PC-9 (cell line): ENCODE results near the gene PFDN4. TPM values are rescaled to one million over a fixed set of nuclear protein-coding genes. Genes with fewer than 3 reads are reported as not detected.

ENCODE experiments used
- BruUV-seq: library from RNA; stranded (reverse); fragments of 400-500 nt; replicated peaks from 2 replicates; lab custom pipeline; 2021; lab: Mats Ljungman, UMichigan
- CTCF ChIA-PET: fragments of 300-600 bp; sonication (Branson Sonifier 250); formaldehyde crosslinking; loops from one replicate; lab custom pipeline; 2022; ENCODE audit warnings: antibody characterized with exemption; lab: Charles Lee
- POLR2A ChIA-PET: fragments of 300-600 bp; sonication (Branson Sonifier 250); formaldehyde crosslinking; loops from one replicate; lab custom pipeline; 2022; ENCODE audit warnings: antibody characterized with exemption; ENCODE audit not compliant: unreplicated experiment; lab: Charles Lee
- DNase-seq, 2 experiments: peaks; one replicate each; pipeline versions ENCODE4 v3.0.0 to v3.0.0-alpha.2; 2015 to 2022; ENCODE audit warnings: mixed read lengths in 1 of 2
- H2AFZ ChIP-seq: fragments of 200-600 bp; sonication (generic); 2 replicates; pipeline ENCODE4 v1.8.1; 2017; ENCODE audit warnings: antibody characterized with exemption
- H3F3A ChIP-seq: fragments of 200-600 bp; sonication (generic); 2 replicates; pipeline ENCODE4 v1.8.1; 2017; ENCODE audit warnings: antibody characterized with exemption, mild to moderate bottlenecking, low read depth; ENCODE audit not compliant: insufficient read depth
- H3K27ac ChIP-seq: fragments of 200-600 bp; sonication (generic); 2 replicates; pipeline ENCODE4 v1.6.1; 2016; ENCODE audit warnings: mixed run types
- H3K27me3 ChIP-seq: fragments of 200-600 bp; sonication (generic); 2 replicates; pipeline ENCODE4 v1.6.1; 2016; ENCODE audit warnings: low read depth, mixed run types; ENCODE audit not compliant: insufficient read depth
- H3K36me3 ChIP-seq: fragments of 200-600 bp; sonication (generic); 2 replicates; pipeline ENCODE4 v1.6.1; 2016; ENCODE audit warnings: low read depth, mixed run types
- H3K4me1 ChIP-seq: fragments of 200-600 bp; sonication (generic); replicated peaks from 2 replicates; pipeline ENCODE4 v1.6.1; 2016; ENCODE audit warnings: mixed run types; ENCODE audit not compliant: insufficient read depth
- H3K4me2 ChIP-seq: fragments of 200-600 bp; sonication (generic); 2 replicates; pipeline ENCODE4 v1.6.1; 2017; ENCODE audit warnings: mixed run types
- H3K4me3 ChIP-seq: fragments of 200-600 bp; sonication (generic); 2 replicates; pipeline ENCODE4 v1.6.1; 2016; ENCODE audit warnings: mixed run types
- H3K79me2 ChIP-seq: fragments of 200-600 bp; sonication (generic); 2 replicates; pipeline ENCODE4 v1.6.1; 2017; ENCODE audit warnings: low read depth, mixed run types
- H3K9me2 ChIP-seq: fragments of 200-600 bp; sonication (generic); 2 replicates; pipeline ENCODE4 v1.8.1; 2017; ENCODE audit warnings: mild to moderate bottlenecking; ENCODE audit not compliant: insufficient read depth
- H3K9me3 ChIP-seq: fragments of 200-600 bp; sonication (generic); 2 replicates; pipeline ENCODE4 v1.8.1; 2016; ENCODE audit warnings: low read depth; ENCODE audit not compliant: insufficient read depth
- H4K20me1 ChIP-seq: fragments of 200-600 bp; sonication (generic); 2 replicates; pipeline ENCODE4 v1.8.1; 2017; ENCODE audit not compliant: insufficient read depth
- EZH2 ChIP-seq: fragments of 200-600 bp; sonication (generic); IDR thresholded peaks from 2 replicates; pipeline ENCODE4 v1.8.0; 2017; ENCODE audit warnings: antibody characterized with exemption, low read depth
- intact Hi-C: fragments of 100-400 bp; cut with micrococcal nuclease; formaldehyde crosslinking; loops from one replicate; pipeline ENCODE4 v1.10.0; 2022; ENCODE audit not compliant: unreplicated experiment
- total RNA-seq: library from RNA; stranded (reverse); gene quantifications from 2 replicates; pipeline ENCODE4 v1.2.3, GENCODE V29; 2021
- TF ChIP-seq, protein P1 (sequence below): fragments of 200-600 bp; sonication (generic); conservative IDR thresholded peaks from 2 replicates; pipeline ENCODE4 v1.6.1; 2017; ENCODE audit warnings: mixed run types, antibody characterized with exemption, mild to moderate bottlenecking, moderate library complexity

PFDN4 gene
- total RNA-seq, 1 experiment from 2014 or later = 49.5 TPM

DNA sequence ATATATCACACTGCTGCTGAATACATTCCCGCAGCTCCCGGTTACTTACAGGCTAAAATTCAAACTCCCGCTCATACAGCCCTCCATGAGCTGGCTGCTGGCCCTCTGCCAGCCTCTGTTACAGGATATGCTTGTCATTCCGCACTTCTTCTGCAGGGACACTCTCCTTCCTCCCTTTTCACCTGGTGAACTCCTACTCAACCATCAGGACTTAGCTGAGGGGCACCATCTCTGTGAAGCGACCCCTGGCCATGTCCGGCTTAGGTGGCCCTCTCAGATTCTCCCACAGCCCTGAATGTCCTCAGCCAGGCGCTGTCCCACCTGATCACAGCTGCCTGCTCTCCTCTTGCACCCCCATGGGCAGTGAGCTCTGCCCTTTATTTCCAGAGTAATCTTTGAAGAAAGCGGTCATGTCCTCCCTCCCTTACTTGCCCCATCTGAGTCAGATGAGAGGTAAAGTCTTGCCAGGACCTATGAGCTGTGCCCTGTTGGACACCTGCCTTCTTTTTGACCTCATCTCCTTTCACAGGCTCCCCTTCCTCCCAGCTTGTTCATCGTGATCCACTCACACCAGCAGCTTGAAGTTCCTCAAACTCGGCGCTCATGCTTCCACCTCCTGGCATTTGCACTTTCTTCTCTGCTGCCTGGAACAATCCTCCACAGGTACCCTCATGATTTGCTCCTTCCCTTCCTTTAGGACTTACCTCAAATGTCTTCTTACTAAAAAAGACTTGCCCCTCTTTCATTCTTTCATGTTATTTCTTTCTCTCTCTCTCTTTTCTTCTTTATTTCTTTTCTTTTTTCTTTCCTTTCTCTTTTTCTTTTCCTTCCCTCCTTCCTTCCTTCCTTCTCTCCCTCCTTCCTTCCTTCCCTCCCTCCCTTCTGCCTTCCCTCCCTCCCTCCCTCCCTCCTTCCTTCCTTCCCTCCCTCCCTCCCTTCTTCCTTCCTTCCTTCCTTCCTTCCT lies 39.7 kb upstream of the PFDN4 start:
- Histone ChIP-seq H4K20me1 (no peaks in the 10 kb centered on the region), H3K4me3 (peak overlapping the region; percentile 63), H3K4me1 (peaks cover 46% of the 10 kb centered on the region), H3K79me2 (peaks cover 31% of the 10 kb centered on the region), H3K27me3 (no peaks in the 10 kb centered on the region), H3K4me2 (peak overlapping the region; percentile 92), H3K36me3 (peaks cover 12% of the 10 kb centered on the region; the same call in 1 of the 2 replicates), H3K9me2 (no peaks in the 10 kb centered on the region), H3K9me3 (no peaks in the 10 kb centered on the region), H3F3A (peaks cover 28% of the 10 kb centered on the region), H2AFZ (peak overlapping the region; percentile 56; the same call in 1 of the 2 replicates), H3K27ac (peak overlapping the region; percentile 96)
- ChIA-PET POLR2A (interaction anchor here (0.6 to 0.7 kb wide), 3 partner anchors 64 to 585 kb away, joined by 5 to 26 read pairs (median 5); no protein-coding TSS in a partner anchor), CTCF (interaction anchor here (0.7 to 0.9 kb wide), 3 partner anchors 13 to 99 kb away, joined by 3 to 8 read pairs (median 3); no protein-coding TSS in a partner anchor)
- no TSS peak for BruUV-seq
- no peak for TF ChIP-seq EZH2
- TF ChIP-seq, protein P1, sequence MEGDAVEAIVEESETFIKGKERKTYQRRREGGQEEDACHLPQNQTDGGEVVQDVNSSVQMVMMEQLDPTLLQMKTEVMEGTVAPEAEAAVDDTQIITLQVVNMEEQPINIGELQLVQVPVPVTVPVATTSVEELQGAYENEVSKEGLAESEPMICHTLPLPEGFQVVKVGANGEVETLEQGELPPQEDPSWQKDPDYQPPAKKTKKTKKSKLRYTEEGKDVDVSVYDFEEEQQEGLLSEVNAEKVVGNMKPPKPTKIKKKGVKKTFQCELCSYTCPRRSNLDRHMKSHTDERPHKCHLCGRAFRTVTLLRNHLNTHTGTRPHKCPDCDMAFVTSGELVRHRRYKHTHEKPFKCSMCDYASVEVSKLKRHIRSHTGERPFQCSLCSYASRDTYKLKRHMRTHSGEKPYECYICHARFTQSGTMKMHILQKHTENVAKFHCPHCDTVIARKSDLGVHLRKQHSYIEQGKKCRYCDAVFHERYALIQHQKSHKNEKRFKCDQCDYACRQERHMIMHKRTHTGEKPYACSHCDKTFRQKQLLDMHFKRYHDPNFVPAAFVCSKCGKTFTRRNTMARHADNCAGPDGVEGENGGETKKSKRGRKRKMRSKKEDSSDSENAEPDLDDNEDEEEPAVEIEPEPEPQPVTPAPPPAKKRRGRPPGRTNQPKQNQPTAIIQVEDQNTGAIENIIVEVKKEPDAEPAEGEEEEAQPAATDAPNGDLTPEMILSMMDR = no peak
- intact Hi-C loops = loop anchor here (1.0 kb wide), 1 partner anchor 45 kb away; no protein-coding TSS in a partner anchor
- peak; percentile 80 to 96 for DNase-seq

DNA sequence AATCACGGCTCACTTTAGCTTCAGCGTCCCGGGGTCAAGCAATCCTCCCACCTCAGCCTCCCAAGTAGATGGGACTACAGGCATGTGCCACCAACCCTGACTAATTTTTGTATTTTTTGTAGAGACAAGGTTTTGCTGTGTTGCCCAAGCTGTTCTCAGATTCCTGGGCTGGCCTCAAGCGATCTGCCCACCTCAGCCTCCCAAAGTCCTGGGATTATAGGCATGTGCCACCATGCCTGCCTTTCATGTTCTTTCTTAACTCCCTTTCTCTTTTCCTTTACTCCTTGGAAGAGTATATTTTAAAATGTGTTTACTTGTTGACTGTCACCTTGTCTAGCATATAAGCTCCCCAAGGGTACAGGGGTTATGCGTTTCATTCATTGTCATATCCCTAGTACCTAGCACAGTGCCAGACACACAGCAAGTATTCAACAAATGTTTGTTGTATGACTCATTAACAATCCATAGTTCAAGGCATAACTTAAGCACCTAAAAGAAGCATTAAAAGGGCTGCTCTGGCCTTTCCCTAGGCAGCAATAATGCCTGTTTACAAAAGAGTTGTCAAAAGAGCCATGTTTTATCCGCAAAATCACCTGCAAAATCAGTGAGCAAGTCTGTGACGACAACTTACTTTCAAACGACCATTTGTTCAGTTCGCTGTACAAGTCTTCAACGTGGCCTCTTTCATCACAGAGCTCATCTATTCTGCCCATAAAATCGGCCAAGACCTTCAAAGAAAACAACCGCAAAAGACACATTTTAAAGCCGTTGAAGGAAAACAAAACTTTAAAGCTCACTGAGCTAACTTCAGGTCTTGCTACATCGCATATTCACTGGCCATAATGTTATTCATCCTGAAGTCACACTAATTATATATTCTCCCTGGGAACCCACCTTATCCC lies 38.7 kb upstream of the PFDN4 start:
- intact Hi-C loops = loop anchor here (1.0 kb wide), 1 partner anchor 46 kb away; no protein-coding TSS in a partner anchor
- no peaks in the 10 kb centered on the region for H3K27me3 ChIP-seq
- peaks cover 31% of the 10 kb centered on the region for H3K79me2 ChIP-seq
- peaks cover 12% of the 10 kb centered on the region; the same call in 1 of the 2 replicates for H3K36me3 ChIP-seq
- ChIA-PET CTCF (no interaction called here), POLR2A (interaction anchor here (0.6 kb wide), 1 partner anchor 102 kb away, joined by 8 read pairs; no protein-coding TSS in a partner anchor)
- peak in 1 of 2 experiments; percentile 82 for DNase-seq
- H4K20me1 ChIP-seq = no peaks in the 10 kb centered on the region
- BruUV-seq = no TSS peak
- H3K4me1 ChIP-seq = peaks cover 46% of the 10 kb centered on the region
- H3K9me2 ChIP-seq = no peaks in the 10 kb centered on the region
- TF ChIP-seq, protein P1 = no peak
- no peak for TF ChIP-seq EZH2
- H3K4me3 ChIP-seq = peak overlapping the region; percentile 63
- peak overlapping the region; percentile 92 for H3K4me2 ChIP-seq
- no peaks in the 10 kb centered on the region for H3K9me3 ChIP-seq
- no peak overlapping the region for H2AFZ ChIP-seq
- peak overlapping the region; percentile 96 for H3K27ac ChIP-seq
- peaks cover 28% of the 10 kb centered on the region for H3F3A ChIP-seq
